Caco-2 (cell line): ENCODE results near the gene SLC16A1. TPM values are rescaled to one million over a fixed set of nuclear protein-coding genes. Genes with fewer than 3 reads are reported as not detected.
"Not testable (repeated sequence)": the region's sequence is repeated elsewhere in the genome, so short reads cannot be mapped to it uniquely, and the experiment has no call there.

Source experiments
- BruUV-seq: library from RNA; stranded (reverse); fragments of 400-500 nt; replicated peaks from 2 replicates; lab custom pipeline; 2021; lab: Mats Ljungman, UMichigan
- CTCF ChIA-PET: fragments of 300-600 bp; sonication (Branson Sonifier 250); formaldehyde crosslinking; loops from one replicate; lab custom pipeline; 2022; ENCODE audit warnings: antibody characterized with exemption; lab: Charles Lee
- POLR2A ChIA-PET: fragments of 300-600 bp; sonication (Branson Sonifier 250); formaldehyde crosslinking; loops from one replicate; lab custom pipeline; 2022; ENCODE audit warnings: antibody characterized with exemption; lab: Charles Lee
- DNase-seq, 2 experiments: peaks; one replicate each; pipeline versions ENCODE4 v3.0.0 to v3.0.0-alpha.2; 2020 to 2022
- H3K27me3 ChIP-seq: replicated peaks from 2 replicates; pipeline ENCODE4 v1.6.0; 2011; ENCODE audit warnings: low read length; ENCODE audit not compliant: control insufficient read depth, insufficient read depth
- H3K36me3 ChIP-seq: 2 replicates; pipeline ENCODE4 v1.5.1; 2011; ENCODE audit warnings: low read length; ENCODE audit not compliant: control insufficient read depth, insufficient read depth
- H3K4me1 ChIP-seq: fragments of 250-450 bp; sonication (Bioruptor Pico); 2 replicates; pipeline ENCODE4 v1.5.1; 2020; ENCODE audit warnings: mild to moderate bottlenecking
- H3K4me3 ChIP-seq: 2 replicates; pipeline ENCODE4 v1.5.1; 2011; ENCODE audit warnings: low read depth, mild to moderate bottlenecking, control low read depth, low read length
- H3K9me3 ChIP-seq: fragments of 250-450 bp; sonication (Bioruptor Pico); 2 replicates; pipeline ENCODE4 v1.5.1; 2020; ENCODE audit warnings: mild to moderate bottlenecking, moderate library complexity
- H3K27ac Mint-ChIP-seq: one replicate; pipeline ENCODE4 v1.8.0; 2022; ENCODE audit warnings: mixed read lengths; ENCODE audit not compliant: unreplicated experiment
- H3K27me3 Mint-ChIP-seq: one replicate; pipeline ENCODE4 v1.8.0; 2022; ENCODE audit warnings: mixed read lengths; ENCODE audit not compliant: insufficient read depth, unreplicated experiment
- H3K36me3 Mint-ChIP-seq: one replicate; pipeline ENCODE4 v1.8.0; 2022; ENCODE audit warnings: mild to moderate bottlenecking, mixed read lengths; ENCODE audit not compliant: insufficient read depth, unreplicated experiment
- H3K4me1 Mint-ChIP-seq: one replicate; pipeline ENCODE4 v1.8.0; 2022; ENCODE audit warnings: low read depth, mixed read lengths; ENCODE audit not compliant: unreplicated experiment
- H3K4me3 Mint-ChIP-seq: one replicate; pipeline ENCODE4 v1.8.0; 2022; ENCODE audit warnings: mild to moderate bottlenecking, moderate library complexity, mixed read lengths; ENCODE audit not compliant: unreplicated experiment
- H3K9me3 Mint-ChIP-seq: one replicate; pipeline ENCODE4 v1.8.0; 2022; ENCODE audit warnings: mixed read lengths; ENCODE audit not compliant: unreplicated experiment
- CTCF ChIP-seq, 2 experiments: fragments of 200-600 bp in 1 of 2; IDR thresholded peaks; 1 replicate in 1 of 2; 2 replicates in 1 of 2; pipeline versions ENCODE4 v1.5.1 to v1.8.0; 2011 to 2022; ENCODE audit warnings: antibody characterized with exemption in 1 of 2, control low read depth in 1 of 2, inconsistent platforms in 1 of 2, low read depth in 1 of 2, low read length in 1 of 2, mild to moderate bottlenecking in 1 of 2, moderate library complexity in 1 of 2; ENCODE audit not compliant: insufficient read depth in 1 of 2, severe bottlenecking in 1 of 2, unreplicated experiment in 1 of 2
- intact Hi-C: fragments of 100-400 bp; cut with micrococcal nuclease; formaldehyde crosslinking; loops from one replicate; pipeline ENCODE4 v1.10.0; 2022; ENCODE audit not compliant: unreplicated experiment
- total RNA-seq: library from RNA; stranded (reverse); gene quantifications from 2 replicates; pipeline ENCODE4 v1.2.3, GENCODE V29; 2022

The SLC16A1 gene
- total RNA-seq, 1 experiment from 2014 or later: 107 TPM

GRCh38 chr1:112964347-112964746 lies 8.4 kb upstream of the SLC16A1 start:
- Mint-ChIP-seq H3K4me1 (no peaks in the 10 kb centered on the region), H3K27ac (no peak overlapping the region), H3K36me3 (peaks cover 47% of the 10 kb centered on the region), H3K9me3 (no peaks in the 10 kb centered on the region), H3K27me3 (no peaks in the 10 kb centered on the region), H3K4me3 (no peak overlapping the region)
- BruUV-seq: no TSS peak
- intact Hi-C loops: no loop called here
- H3K9me3 ChIP-seq: no peaks in the 10 kb centered on the region
- no peaks in the 10 kb centered on the region for H3K27me3 ChIP-seq
- H3K36me3 ChIP-seq: no peaks in the 10 kb centered on the region; the same call in 1 of the 2 replicates
- ChIA-PET POLR2A (no interaction called here), CTCF (no interaction called here)
- DNase-seq: no peak
- H3K4me3 ChIP-seq: no peak overlapping the region
- no peak for TF ChIP-seq CTCF (IDR thresholded peaks at IDR 0.05; ENCODE audit: insufficient read depth in 1 of 2, low read depth in 1 of 2, low read length in 1 of 2, severe bottlenecking in 1 of 2, unreplicated experiment in 1 of 2)
- no peaks in the 10 kb centered on the region for H3K4me1 ChIP-seq

- no TSS peak for BruUV-seq
- H3K9me3 ChIP-seq: no peaks in the 10 kb centered on the region
- Mint-ChIP-seq H3K4me1 (peaks cover 7% of the 10 kb centered on the region), H3K4me3 (no peak overlapping the region), H3K27ac (no peak overlapping the region), H3K27me3 (no peaks in the 10 kb centered on the region), H3K36me3 (peaks cover 40% of the 10 kb centered on the region), H3K9me3 (no peaks in the 10 kb centered on the region)
- no peak for TF ChIP-seq CTCF (IDR thresholded peaks at IDR 0.05; ENCODE audit: insufficient read depth in 1 of 2, low read depth in 1 of 2, low read length in 1 of 2, severe bottlenecking in 1 of 2, unreplicated experiment in 1 of 2)
- POLR2A ChIA-PET: no interaction called here
- no peaks in the 10 kb centered on the region for H3K4me1 ChIP-seq
- CTCF ChIA-PET: no interaction called here
- H3K36me3 ChIP-seq: no peaks in the 10 kb centered on the region; the same call in 1 of the 2 replicates
- DNase-seq: no peak
- H3K4me3 ChIP-seq: no peak overlapping the region
- no peaks in the 10 kb centered on the region for H3K27me3 ChIP-seq
- intact Hi-C loops: no loop called here
These were observed 5.1 kb upstream of the SLC16A1 start for GRCh38 chr1:112961072-112961471.

GRCh38 chr1:112960384-112960783 lies 4.4 kb upstream of the SLC16A1 start:
- no peak overlapping the region for H3K4me3 ChIP-seq
- H3K36me3 ChIP-seq: no peaks in the 10 kb centered on the region; the same call in 1 of the 2 replicates
- Mint-ChIP-seq H3K4me1 (peaks cover 7% of the 10 kb centered on the region), H3K4me3 (no peak overlapping the region), H3K9me3 (no peaks in the 10 kb centered on the region), H3K36me3 (peaks cover 42% of the 10 kb centered on the region), H3K27me3 (no peaks in the 10 kb centered on the region), H3K27ac (no peak overlapping the region)
- ChIA-PET CTCF (no interaction called here), POLR2A (no interaction called here)
- no peak for TF ChIP-seq CTCF (IDR thresholded peaks at IDR 0.05; ENCODE audit: insufficient read depth in 1 of 2, low read depth in 1 of 2, low read length in 1 of 2, severe bottlenecking in 1 of 2, unreplicated experiment in 1 of 2)
- no peaks in the 10 kb centered on the region for H3K27me3 ChIP-seq
- DNase-seq: no peak
- BruUV-seq: no TSS peak
- intact Hi-C loops: no loop called here
- no peaks in the 10 kb centered on the region for H3K4me1 ChIP-seq
- H3K9me3 ChIP-seq: no peaks in the 10 kb centered on the region

- H3K4me3 Mint-ChIP-seq: peak overlapping the region; percentile 89
- CTCF ChIA-PET, DNase-seq, H3K9me3 Mint-ChIP-seq, H3K4me3 ChIP-seq, H3K27me3 Mint-ChIP-seq, BruUV-seq, POLR2A ChIA-PET, H3K9me3 ChIP-seq, H3K27ac Mint-ChIP-seq, H3K36me3 ChIP-seq, H3K27me3 ChIP-seq, intact Hi-C loops: not testable (repeated sequence)
- H3K36me3 Mint-ChIP-seq: peaks cover 45% of the 10 kb centered on the region
- peaks cover 13% of the 10 kb centered on the region for H3K4me1 Mint-ChIP-seq
- H3K4me1 ChIP-seq: peaks cover 12% of the 10 kb centered on the region
These were observed 2.2 kb upstream of the SLC16A1 start for GRCh38 chr1:112958236-112958635.
